Neural progenitor cell (in vitro differentiated cells): ENCODE measurements around the gene UBAP1L. TPM values are rescaled to one million over a fixed set of nuclear protein-coding genes. Genes with fewer than 3 reads are reported as not detected.
A peak's percentile ranks its signal among the peaks of the same experiment; 100 is the strongest.

ENCODE experiments used
- DNase-seq: peaks from one replicate; pipeline ENCODE4 v3.0.0-alpha.2; 2016; ENCODE audit warnings: low spot score
- H2AFZ ChIP-seq: fragments of 200-600 bp; sonication (generic); replicated peaks from 2 replicates; pipeline ENCODE4 v1.6.1; 2016; ENCODE audit warnings: antibody characterized with exemption
- H3F3A ChIP-seq: fragments of 200-600 bp; sonication (generic); 2 replicates; pipeline ENCODE4 v1.6.1; 2016; ENCODE audit warnings: antibody characterized with exemption, low read depth
- H3K27ac ChIP-seq: fragments of 200-600 bp; sonication (generic); 2 replicates; pipeline ENCODE4 v1.5.1; 2016; ENCODE audit warnings: mild to moderate bottlenecking
- H3K27me3 ChIP-seq: fragments of 200-600 bp; sonication (generic); 2 replicates; pipeline ENCODE4 v1.6.1; 2016; ENCODE audit warnings: mild to moderate bottlenecking, moderate library complexity
- H3K36me3 ChIP-seq: fragments of 200-600 bp; sonication (generic); 2 replicates; pipeline ENCODE4 v1.5.1; 2016
- H3K4me1 ChIP-seq: fragments of 200-600 bp; sonication (generic); 2 replicates; pipeline ENCODE4 v1.6.1; 2016; ENCODE audit warnings: mixed run types
- H3K4me2 ChIP-seq: fragments of 200-600 bp; sonication (generic); 2 replicates; pipeline ENCODE4 v1.6.1; 2016
- H3K4me3 ChIP-seq: fragments of 200-600 bp; sonication (generic); 2 replicates; pipeline ENCODE4 v1.5.1; 2016
- H3K79me2 ChIP-seq: fragments of 200-600 bp; sonication (generic); 2 replicates; pipeline ENCODE4 v1.6.1; 2016; ENCODE audit warnings: low read depth
- H3K9ac ChIP-seq: fragments of 200-600 bp; sonication (generic); 2 replicates; pipeline ENCODE4 v1.6.1; 2016
- H3K9me3 ChIP-seq: fragments of 200-600 bp; sonication (generic); 2 replicates; pipeline ENCODE4 v1.5.1; 2016; ENCODE audit warnings: low read depth
- H4K20me1 ChIP-seq: fragments of 200-600 bp; sonication (generic); 2 replicates; pipeline ENCODE4 v1.6.1; 2016; ENCODE audit warnings: low read depth
- H3K27ac Mint-ChIP-seq: 3 replicates; pipeline ENCODE4 v1.8.0; 2021; ENCODE audit warnings: mixed read lengths
- H3K27me3 Mint-ChIP-seq: 2 replicates; pipeline ENCODE4 v1.8.0; 2022; ENCODE audit warnings: low read depth, mild to moderate bottlenecking, inconsistent platforms, moderate library complexity, mixed read lengths; ENCODE audit not compliant: insufficient read depth
- H3K36me3 Mint-ChIP-seq: 3 replicates; pipeline ENCODE4 v1.8.0; 2021; ENCODE audit warnings: mixed read lengths
- H3K4me1 Mint-ChIP-seq: 3 replicates; pipeline ENCODE4 v1.8.0; 2021; ENCODE audit warnings: mixed read lengths
- H3K4me3 Mint-ChIP-seq: 3 replicates; pipeline ENCODE4 v1.8.0; 2021; ENCODE audit warnings: mild to moderate bottlenecking, moderate library complexity, mixed read lengths
- H3K9me3 Mint-ChIP-seq: 3 replicates; pipeline ENCODE4 v1.8.0; 2020; ENCODE audit warnings: mixed read lengths
- EZH2 ChIP-seq: fragments of 200-600 bp; sonication (generic); IDR thresholded peaks from 2 replicates; pipeline ENCODE4 v1.6.1; 2017; ENCODE audit warnings: antibody characterized with exemption, mild to moderate bottlenecking, moderate library complexity
- EZH2phosphoT487 ChIP-seq: fragments of 200-600 bp; sonication (generic); IDR thresholded peaks from 2 replicates; pipeline ENCODE4 v1.6.1; 2017; ENCODE audit warnings: antibody characterized with exemption
- total RNA-seq: library from RNA; depleted of rRNA; stranded (reverse); fragments of >200 nt; gene quantifications from 2 replicates; pipeline ENCODE4 v1.2.3, GENCODE V29; 2015; ENCODE audit warnings: low replicate concordance
- TF ChIP-seq, protein P1 (sequence below): fragments of 200-600 bp; sonication (generic); IDR thresholded peaks from 2 replicates; pipeline ENCODE4 v1.5.1; 2017; ENCODE audit warnings: antibody characterized with exemption, mild to moderate bottlenecking

Gene UBAP1L
- total RNA-seq, 1 donor from 2014 or later = 0.39 TPM

DNA sequence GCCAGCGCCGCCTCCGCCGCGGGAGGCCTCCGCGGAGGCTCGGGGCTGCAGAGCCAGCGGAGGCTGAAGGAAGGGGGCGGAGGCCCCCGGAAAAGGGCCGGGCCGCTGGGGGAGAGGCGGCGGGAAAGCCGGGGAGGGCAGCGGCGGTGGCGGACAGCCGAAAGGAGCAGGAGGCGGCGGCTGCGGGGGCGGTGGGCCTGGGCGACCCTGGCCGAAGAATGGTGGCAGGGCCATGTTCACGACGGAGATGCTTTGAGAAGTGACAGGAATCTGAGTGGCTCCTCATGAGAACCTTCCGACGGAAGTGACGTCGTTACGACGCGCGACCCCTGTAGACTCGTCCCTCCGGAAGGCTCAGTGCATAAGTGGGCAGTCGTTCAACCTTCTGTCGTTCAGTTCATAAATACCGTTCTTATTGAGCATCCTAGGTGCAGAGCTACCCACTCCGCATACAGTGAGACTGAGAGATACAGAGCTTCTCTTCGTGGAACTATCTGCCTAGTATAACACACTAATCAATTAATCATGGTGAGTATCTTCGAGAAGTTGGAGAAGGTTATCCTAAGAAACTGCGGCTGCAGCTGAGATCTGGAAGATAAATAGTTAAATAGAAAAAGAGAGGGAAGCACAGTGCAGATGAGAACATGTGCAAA, 18.7 kb upstream of the UBAP1L start, which contains the start of gene PDCD7:
Gene PDCD7, minus strand, starts transcription at position 261 of the 653 bp plus-strand sequence. Its CDS starts 27 bp downstream, at position 234.
- Mint-ChIP-seq H3K36me3 (peaks cover 29% of the 10 kb centered on the region), H3K27ac (peak within 1 kb of the TSS; percentile 99), H3K9me3 (peaks cover 21% of the 10 kb centered on the region), H3K4me1 (peaks cover 28% of the 10 kb centered on the region), H3K27me3 (peaks cover 10% of the 10 kb centered on the region), H3K4me3 (peak within 1 kb of the TSS; percentile 96)
- no peaks in the 10 kb centered on the region for H3F3A ChIP-seq
- peak within 1 kb of the TSS; percentile 79 for H3K9ac ChIP-seq
- H2AFZ ChIP-seq = peak within 1 kb of the TSS; percentile 81
- peak; percentile 92 for DNase-seq
- H3K9me3 ChIP-seq = no peaks in the 10 kb centered on the region
- H3K4me2 ChIP-seq = peak within 1 kb of the TSS; percentile 85
- no peaks in the 10 kb centered on the region for H3K27me3 ChIP-seq
- H3K4me3 ChIP-seq = peak within 1 kb of the TSS; percentile 55
- peaks cover 29% of the 10 kb centered on the region for H3K79me2 ChIP-seq
- H4K20me1 ChIP-seq = peaks cover 33% of the 10 kb centered on the region
- H3K4me1 ChIP-seq = no peaks in the 10 kb centered on the region
- H3K27ac ChIP-seq = no peak within 1 kb of the TSS
- H3K36me3 ChIP-seq = no peaks in the 10 kb centered on the region
- TF ChIP-seq EZH2 = no peak
- no peak for TF ChIP-seq EZH2phosphoT487
- TF ChIP-seq, protein P1, sequence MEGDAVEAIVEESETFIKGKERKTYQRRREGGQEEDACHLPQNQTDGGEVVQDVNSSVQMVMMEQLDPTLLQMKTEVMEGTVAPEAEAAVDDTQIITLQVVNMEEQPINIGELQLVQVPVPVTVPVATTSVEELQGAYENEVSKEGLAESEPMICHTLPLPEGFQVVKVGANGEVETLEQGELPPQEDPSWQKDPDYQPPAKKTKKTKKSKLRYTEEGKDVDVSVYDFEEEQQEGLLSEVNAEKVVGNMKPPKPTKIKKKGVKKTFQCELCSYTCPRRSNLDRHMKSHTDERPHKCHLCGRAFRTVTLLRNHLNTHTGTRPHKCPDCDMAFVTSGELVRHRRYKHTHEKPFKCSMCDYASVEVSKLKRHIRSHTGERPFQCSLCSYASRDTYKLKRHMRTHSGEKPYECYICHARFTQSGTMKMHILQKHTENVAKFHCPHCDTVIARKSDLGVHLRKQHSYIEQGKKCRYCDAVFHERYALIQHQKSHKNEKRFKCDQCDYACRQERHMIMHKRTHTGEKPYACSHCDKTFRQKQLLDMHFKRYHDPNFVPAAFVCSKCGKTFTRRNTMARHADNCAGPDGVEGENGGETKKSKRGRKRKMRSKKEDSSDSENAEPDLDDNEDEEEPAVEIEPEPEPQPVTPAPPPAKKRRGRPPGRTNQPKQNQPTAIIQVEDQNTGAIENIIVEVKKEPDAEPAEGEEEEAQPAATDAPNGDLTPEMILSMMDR = no peak

DNA sequence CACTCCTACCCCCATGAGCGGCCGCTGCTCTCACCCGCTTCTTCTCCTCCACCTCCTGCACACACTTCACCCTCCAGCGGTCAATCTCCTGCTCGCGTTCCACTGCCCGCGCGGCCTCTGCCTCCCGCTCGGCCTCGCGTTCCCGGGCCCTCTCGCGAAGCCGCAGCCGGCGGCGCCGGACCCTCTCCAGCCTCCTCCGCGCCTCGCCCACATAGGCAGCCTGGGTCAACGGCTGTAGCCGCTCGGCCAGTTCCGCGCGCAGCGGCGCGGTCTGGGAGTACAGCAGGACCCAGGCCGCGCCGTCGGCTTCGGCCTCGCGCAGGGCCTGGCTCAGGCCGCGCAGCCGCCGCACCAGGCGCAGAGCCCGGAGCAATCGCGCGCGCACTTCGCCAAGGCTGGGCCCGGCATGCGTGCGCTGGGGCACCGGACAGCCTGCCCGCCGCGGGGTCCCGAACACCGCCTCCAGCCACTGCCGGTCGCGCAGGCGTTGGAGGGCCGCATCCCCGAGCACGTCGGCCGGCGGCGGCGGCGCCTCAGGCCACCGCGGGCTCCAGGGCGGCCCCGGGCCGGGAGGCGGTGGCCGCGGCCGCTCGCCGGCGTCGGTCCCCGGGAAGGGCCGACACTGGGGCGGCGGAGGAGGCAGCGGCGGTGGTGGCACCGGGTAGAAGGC, 18.0 kb upstream of the UBAP1L start:
- H3K79me2 ChIP-seq = peaks cover 29% of the 10 kb centered on the region
- no peaks in the 10 kb centered on the region for H3K4me1 ChIP-seq
- H3K36me3 Mint-ChIP-seq = peaks cover 33% of the 10 kb centered on the region
- H2AFZ ChIP-seq = peak overlapping the region; percentile 81
- H3K4me3 ChIP-seq = peak overlapping the region; percentile 55
- peaks cover 33% of the 10 kb centered on the region for H4K20me1 ChIP-seq
- H3K27me3 Mint-ChIP-seq = peaks cover 10% of the 10 kb centered on the region
- no peak overlapping the region for H3K27ac ChIP-seq
- peak overlapping the region; percentile 90 for H3K4me3 Mint-ChIP-seq
- H3K4me1 Mint-ChIP-seq = peaks cover 28% of the 10 kb centered on the region
- peak overlapping the region; percentile 85 for H3K4me2 ChIP-seq
- H3K27ac Mint-ChIP-seq = no peak overlapping the region
- no peaks in the 10 kb centered on the region for H3K36me3 ChIP-seq
- H3K9me3 ChIP-seq = no peaks in the 10 kb centered on the region
- H3F3A ChIP-seq = no peaks in the 10 kb centered on the region
- H3K9ac ChIP-seq = peak overlapping the region; percentile 79
- TF ChIP-seq EZH2 = peak; percentile 43
- TF ChIP-seq, protein P1 = no peak
- no peaks in the 10 kb centered on the region for H3K27me3 ChIP-seq
- H3K9me3 Mint-ChIP-seq = peaks cover 18% of the 10 kb centered on the region
- peak; percentile 80 for DNase-seq

DNA sequence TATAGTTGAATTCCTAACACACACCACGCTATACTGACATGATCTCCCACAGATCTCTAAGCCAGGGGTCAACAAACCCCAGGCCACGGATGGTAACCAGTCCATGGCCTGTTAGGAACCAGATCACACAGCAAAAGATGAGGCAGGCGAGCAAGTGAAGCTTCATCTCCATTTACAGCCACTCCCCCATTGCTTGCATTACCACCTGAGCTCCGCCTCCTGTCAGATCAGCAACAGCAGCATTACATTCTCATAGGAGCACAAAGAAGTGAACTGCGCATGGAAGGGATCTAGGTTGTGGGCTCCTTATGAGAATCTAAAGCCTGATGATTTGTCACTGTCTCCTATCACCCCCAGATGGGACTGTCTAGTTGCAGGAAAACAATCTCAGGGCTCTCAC, 15.9 kb upstream of the UBAP1L start:
- no peak overlapping the region for H3K9ac ChIP-seq
- no peak overlapping the region for H2AFZ ChIP-seq
- Mint-ChIP-seq H3K27ac (no peak overlapping the region), H3K4me3 (peak overlapping the region; percentile 56), H3K9me3 (peaks cover 4% of the 10 kb centered on the region), H3K36me3 (peaks cover 35% of the 10 kb centered on the region), H3K4me1 (peaks cover 28% of the 10 kb centered on the region), H3K27me3 (peaks cover 12% of the 10 kb centered on the region)
- H3K4me3 ChIP-seq = no peak overlapping the region
- DNase-seq = peak; percentile 20
- H3K36me3 ChIP-seq = no peaks in the 10 kb centered on the region
- peaks cover 29% of the 10 kb centered on the region for H3K79me2 ChIP-seq
- peaks cover 39% of the 10 kb centered on the region for H4K20me1 ChIP-seq
- no peaks in the 10 kb centered on the region for H3K27me3 ChIP-seq
- no peaks in the 10 kb centered on the region for H3K9me3 ChIP-seq
- no peak overlapping the region for H3K4me2 ChIP-seq
- no peak overlapping the region for H3K27ac ChIP-seq
- no peaks in the 10 kb centered on the region for H3F3A ChIP-seq
- no peaks in the 10 kb centered on the region for H3K4me1 ChIP-seq
- no peak for TF ChIP-seq EZH2phosphoT487
- TF ChIP-seq, protein P1 = no peak
- no peak for TF ChIP-seq EZH2
